Fibroblast of lung (primary cell): ENCODE data around the gene WWOX. TPM values are rescaled to one million over a fixed set of nuclear protein-coding genes. Genes with fewer than 3 reads are reported as not detected.

Experiments
- DNase-seq, 2 donors: peaks; one replicate each; pipeline versions ENCODE4 v3.0.0 to v3.0.0-alpha.2; 2010; ENCODE audit warnings: low read depth in 2 of 2
- H2AFZ ChIP-seq: 2 replicates; pipeline ENCODE4 v1.5.1; 2012; ENCODE audit warnings: low read length, control low read depth, inconsistent platforms
- H3K27ac ChIP-seq: 2 replicates; pipeline ENCODE4 v1.5.1; 2011; ENCODE audit warnings: low read length, control low read depth; ENCODE audit not compliant: insufficient read depth
- H3K27me3 ChIP-seq: 2 replicates; pipeline ENCODE4 v1.5.1; 2011; ENCODE audit warnings: mild to moderate bottlenecking, low read length; ENCODE audit not compliant: control insufficient read depth, insufficient read depth
- H3K36me3 ChIP-seq: 2 replicates; pipeline ENCODE4 v1.5.1; 2011; ENCODE audit warnings: low read length; ENCODE audit not compliant: control insufficient read depth, insufficient read depth
- H3K4me1 ChIP-seq: 2 replicates; pipeline ENCODE4 v1.5.1; 2011; ENCODE audit warnings: low read length; ENCODE audit not compliant: control insufficient read depth, insufficient read depth; ENCODE audit errors: extremely low read depth
- H3K4me2 ChIP-seq: 2 replicates; pipeline ENCODE4 v1.5.1; 2011; ENCODE audit warnings: low read length, control low read depth; ENCODE audit not compliant: insufficient read depth; ENCODE audit errors: extremely low read depth
- H3K4me3 ChIP-seq, 4 experiments: fragments of 200-600 bp in 1 of 4; sonication (generic) in 1 of 4; replicated peaks in 1 of 4; 2 replicates each; pipeline ENCODE4 v1.5.1; 2011 to 2016; ENCODE audit warnings: low read length in 4 of 4, low read depth in 3 of 4, mild to moderate bottlenecking in 3 of 4, control low read depth in 2 of 4, inconsistent platforms in 1 of 4, mixed read lengths in 1 of 4; ENCODE audit not compliant: insufficient read depth in 1 of 4; ENCODE audit errors: control extremely low read depth in 1 of 4
- H3K79me2 ChIP-seq: 2 replicates; pipeline ENCODE4 v1.5.1; 2012; ENCODE audit warnings: mild to moderate bottlenecking, low read length, inconsistent platforms; ENCODE audit not compliant: control insufficient read depth, insufficient read depth
- H3K9ac ChIP-seq: 2 replicates; pipeline ENCODE4 v1.5.1; 2011; ENCODE audit warnings: mild to moderate bottlenecking, low read length, control low read depth; ENCODE audit not compliant: insufficient read depth
- H3K9me3 ChIP-seq: 2 replicates; pipeline ENCODE4 v1.5.1; 2012; ENCODE audit warnings: low read depth, low read length; ENCODE audit not compliant: control insufficient read depth, insufficient read depth
- H4K20me1 ChIP-seq: 2 replicates; pipeline ENCODE4 v1.5.1; 2011; ENCODE audit warnings: low read length; ENCODE audit not compliant: control insufficient read depth, insufficient read depth; ENCODE audit errors: extremely low read depth
- EZH2 ChIP-seq: IDR thresholded peaks from 2 replicates; pipeline ENCODE4 v1.5.1; 2012; ENCODE audit warnings: low read length, control low read depth, mild to moderate bottlenecking; ENCODE audit errors: missing control alignments
- polyA plus RNA-seq, 2 donors: library from polyadenylated mRNA; depleted of rRNA in 1 of 2; stranded (reverse) in 1 of 2; unstranded in 1 of 2; fragments of >200 nt; gene quantifications; 2 replicates each; pipeline ENCODE4 v1.2.1, GENCODE V29; 2011 to 2012; ENCODE audit warnings: missing spikeins in 1 of 2
- total RNA-seq: library from RNA; depleted of rRNA; stranded (reverse); fragments of >200 nt; gene quantifications from 2 replicates; pipeline ENCODE4 v1.2.1, GENCODE V29; 2014
- TF ChIP-seq, protein P1 (sequence below), 2 donors: IDR thresholded peaks in 1 of 2; conservative IDR thresholded peaks in 1 of 2; 1 replicate in 1 of 2; 2 replicates in 1 of 2; pipeline ENCODE4 v1.5.1; 2011 to 2012; ENCODE audit warnings: low read length in 2 of 2, control low read depth in 1 of 2, inconsistent platforms in 1 of 2, low read depth in 1 of 2, mild to moderate bottlenecking in 1 of 2

WWOX gene
- total and polyA plus RNA-seq, 2 donors (not counting 1 experiment from before 2014, with no cell fraction given) = 5.6 to 16.3 TPM

DNA sequence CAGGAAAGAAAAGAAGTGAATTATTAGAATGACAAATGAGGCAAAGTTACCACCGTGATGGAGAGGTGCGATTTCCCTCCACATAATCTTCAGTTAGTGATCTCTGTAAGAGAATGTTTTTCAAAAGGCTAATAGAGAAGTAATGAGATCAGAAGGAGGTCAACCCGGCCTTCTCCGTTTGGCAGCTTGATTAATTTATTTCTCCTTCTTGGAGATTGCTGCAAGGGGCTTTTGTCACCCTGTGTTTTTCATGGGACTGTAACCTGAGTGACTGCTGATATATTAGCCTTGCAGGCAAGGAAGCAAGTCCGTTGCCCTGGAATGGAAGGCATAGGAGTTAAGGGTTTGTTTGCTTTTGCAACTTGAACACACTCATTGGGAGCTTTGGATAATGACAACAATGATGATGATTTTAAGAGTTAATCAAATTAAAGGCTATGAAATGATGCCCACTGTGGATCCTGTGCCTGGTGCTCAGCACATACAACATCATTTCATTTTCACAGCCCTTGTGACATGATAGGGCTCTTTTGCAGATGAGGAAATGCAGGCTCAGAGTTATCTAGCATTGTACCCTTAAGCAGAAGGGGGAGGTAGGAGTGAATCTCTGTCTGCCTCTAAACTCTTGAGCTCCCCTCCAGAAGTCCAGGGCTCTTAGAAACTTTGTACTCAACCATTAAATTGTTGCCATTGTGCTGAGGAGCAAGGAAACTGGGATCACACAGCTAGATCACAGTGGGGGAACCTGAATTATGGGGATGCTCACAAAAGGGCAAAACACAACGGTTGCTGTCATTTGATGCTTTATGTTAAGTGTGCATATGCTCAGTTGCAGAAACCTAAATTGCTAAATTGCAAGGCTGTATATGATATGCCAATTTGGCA is 226.3 kb downstream of the WWOX start:
- Histone ChIP-seq H3K4me3 (no peak overlapping the region), H3K79me2 (no peaks in the 10 kb centered on the region), H3K9me3 (no peaks in the 10 kb centered on the region), H3K27ac (no peak overlapping the region), H2AFZ (no peak overlapping the region), H3K27me3 (no peaks in the 10 kb centered on the region), H3K4me1 (no peaks in the 10 kb centered on the region), H4K20me1 (no peaks in the 10 kb centered on the region), H3K9ac (no peak overlapping the region), H3K4me2 (no peak overlapping the region), H3K36me3 (no peaks in the 10 kb centered on the region)
- TF ChIP-seq EZH2 = no peak
- TF ChIP-seq, protein P1, sequence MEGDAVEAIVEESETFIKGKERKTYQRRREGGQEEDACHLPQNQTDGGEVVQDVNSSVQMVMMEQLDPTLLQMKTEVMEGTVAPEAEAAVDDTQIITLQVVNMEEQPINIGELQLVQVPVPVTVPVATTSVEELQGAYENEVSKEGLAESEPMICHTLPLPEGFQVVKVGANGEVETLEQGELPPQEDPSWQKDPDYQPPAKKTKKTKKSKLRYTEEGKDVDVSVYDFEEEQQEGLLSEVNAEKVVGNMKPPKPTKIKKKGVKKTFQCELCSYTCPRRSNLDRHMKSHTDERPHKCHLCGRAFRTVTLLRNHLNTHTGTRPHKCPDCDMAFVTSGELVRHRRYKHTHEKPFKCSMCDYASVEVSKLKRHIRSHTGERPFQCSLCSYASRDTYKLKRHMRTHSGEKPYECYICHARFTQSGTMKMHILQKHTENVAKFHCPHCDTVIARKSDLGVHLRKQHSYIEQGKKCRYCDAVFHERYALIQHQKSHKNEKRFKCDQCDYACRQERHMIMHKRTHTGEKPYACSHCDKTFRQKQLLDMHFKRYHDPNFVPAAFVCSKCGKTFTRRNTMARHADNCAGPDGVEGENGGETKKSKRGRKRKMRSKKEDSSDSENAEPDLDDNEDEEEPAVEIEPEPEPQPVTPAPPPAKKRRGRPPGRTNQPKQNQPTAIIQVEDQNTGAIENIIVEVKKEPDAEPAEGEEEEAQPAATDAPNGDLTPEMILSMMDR (conservative IDR thresholded peaks at IDR 0.05 in 1 of 2, IDR thresholded peaks at IDR 0.05 in 1 of 2; ENCODE audit: low read depth in 1 of 2, low read length in 2 of 2) = no peak
- DNase-seq = no peak

DNA sequence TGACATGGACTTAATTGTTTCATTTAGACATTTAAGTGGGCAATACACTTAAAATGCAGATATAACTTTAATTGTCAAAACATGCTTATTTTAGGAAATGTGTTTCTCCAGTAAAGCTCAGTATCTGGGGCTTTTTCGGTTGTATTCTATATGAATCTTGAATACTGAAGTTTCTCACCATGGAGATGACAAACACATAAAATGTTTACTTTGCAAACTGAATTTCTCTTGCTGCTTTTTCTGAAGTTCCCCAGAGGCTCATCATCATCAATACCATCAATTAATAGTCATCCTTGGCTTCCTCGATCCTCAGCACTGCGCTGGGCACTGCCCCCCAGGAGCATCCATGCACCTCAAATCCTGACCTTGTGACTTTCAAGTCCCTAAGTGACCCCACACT is 227.3 kb downstream of the WWOX start:
- Histone ChIP-seq H3K79me2 (no peaks in the 10 kb centered on the region), H3K9me3 (no peaks in the 10 kb centered on the region), H3K4me3 (no peak overlapping the region), H3K27me3 (no peaks in the 10 kb centered on the region), H3K9ac (no peak overlapping the region), H3K36me3 (no peaks in the 10 kb centered on the region), H4K20me1 (no peaks in the 10 kb centered on the region), H2AFZ (no peak overlapping the region), H3K4me2 (no peak overlapping the region), H3K27ac (no peak overlapping the region), H3K4me1 (no peaks in the 10 kb centered on the region)
- DNase-seq = no peak
- TF ChIP-seq, protein P1 (conservative IDR thresholded peaks at IDR 0.05 in 1 of 2, IDR thresholded peaks at IDR 0.05 in 1 of 2; ENCODE audit: low read depth in 1 of 2, low read length in 2 of 2) = no peak
- TF ChIP-seq EZH2 = no peak

DNA sequence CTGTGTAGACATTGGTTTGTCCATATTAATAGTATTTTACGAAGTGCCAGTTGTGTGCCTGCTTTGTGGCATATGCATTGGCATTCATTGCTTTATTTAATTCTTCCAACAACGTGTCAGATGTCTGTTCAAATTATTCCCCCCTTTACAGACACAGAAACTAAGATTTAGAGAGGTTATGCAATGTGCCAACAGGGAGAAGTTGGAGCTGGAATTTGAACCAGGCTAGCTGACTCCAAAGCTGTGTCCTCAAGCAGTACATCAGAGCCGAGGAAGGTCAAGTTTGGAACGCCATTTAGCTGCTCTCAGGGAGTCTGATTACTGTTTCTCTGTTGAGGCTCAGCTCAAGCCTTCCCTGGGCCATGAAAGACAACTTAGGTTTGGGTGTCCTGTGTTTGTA is 232.3 kb downstream of the WWOX start:
- no peak overlapping the region for H2AFZ ChIP-seq
- H3K36me3 ChIP-seq = no peaks in the 10 kb centered on the region
- no peaks in the 10 kb centered on the region for H3K79me2 ChIP-seq
- H3K4me3 ChIP-seq = no peak overlapping the region
- no peaks in the 10 kb centered on the region for H4K20me1 ChIP-seq
- DNase-seq = no peak
- H3K27ac ChIP-seq = no peak overlapping the region
- TF ChIP-seq EZH2 = no peak
- TF ChIP-seq, protein P1 (conservative IDR thresholded peaks at IDR 0.05 in 1 of 2, IDR thresholded peaks at IDR 0.05 in 1 of 2; ENCODE audit: low read depth in 1 of 2, low read length in 2 of 2) = no peak
- H3K4me2 ChIP-seq = no peak overlapping the region
- no peaks in the 10 kb centered on the region for H3K9me3 ChIP-seq
- no peak overlapping the region for H3K9ac ChIP-seq
- no peaks in the 10 kb centered on the region for H3K27me3 ChIP-seq
- no peaks in the 10 kb centered on the region for H3K4me1 ChIP-seq
